Gastroesophageal sphincter (tissue), 3 donors: ENCODE data around the gene THSD4.

Experiments
- EP300 ChIP-seq: sonication (generic); formaldehyde crosslinking; IDR thresholded peaks from one replicate; pipeline ENCODE4 v1.6.1; 2017; ENCODE audit warnings: antibody characterized with exemption, mild to moderate bottlenecking
- POLR2AphosphoS5 ChIP-seq: sonication (generic); formaldehyde crosslinking; IDR thresholded peaks from one replicate; pipeline ENCODE4 v1.6.1; 2017; ENCODE audit warnings: antibody characterized with exemption
- TF ChIP-seq, protein P1 (sequence below), 4 experiments: fragments of 200-600 bp in 2 of 4; fragments of 450-650 bp in 2 of 4; sonication (generic) in 1 of 4; IDR thresholded peaks; one replicate each; pipeline ENCODE4 v1.5.1; 2017 to 2019; ENCODE audit warnings: antibody characterized with exemption in 4 of 4, mild to moderate bottlenecking in 2 of 4, moderate library complexity in 2 of 4

DNA sequence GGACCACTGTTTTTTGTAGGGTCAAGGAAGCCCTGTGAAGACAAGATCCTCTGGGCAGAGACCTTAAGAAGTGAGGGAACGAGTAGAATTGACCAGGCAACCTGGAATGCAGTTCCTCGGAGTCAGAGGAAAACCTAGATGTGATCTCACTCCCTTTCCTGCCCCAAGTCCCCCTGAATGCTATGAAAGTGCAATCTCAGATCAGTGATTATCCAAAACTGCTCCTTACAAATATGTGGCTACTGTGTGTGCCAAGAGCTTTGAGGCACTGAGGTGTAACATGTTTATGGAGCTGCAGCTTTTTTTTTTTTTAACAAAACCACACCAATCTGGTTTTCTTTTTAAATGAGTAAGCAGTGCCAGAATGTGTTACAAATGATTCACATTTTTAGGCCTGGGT, 35.8 kb downstream of the THSD4 start:
- TF ChIP-seq, protein P1, sequence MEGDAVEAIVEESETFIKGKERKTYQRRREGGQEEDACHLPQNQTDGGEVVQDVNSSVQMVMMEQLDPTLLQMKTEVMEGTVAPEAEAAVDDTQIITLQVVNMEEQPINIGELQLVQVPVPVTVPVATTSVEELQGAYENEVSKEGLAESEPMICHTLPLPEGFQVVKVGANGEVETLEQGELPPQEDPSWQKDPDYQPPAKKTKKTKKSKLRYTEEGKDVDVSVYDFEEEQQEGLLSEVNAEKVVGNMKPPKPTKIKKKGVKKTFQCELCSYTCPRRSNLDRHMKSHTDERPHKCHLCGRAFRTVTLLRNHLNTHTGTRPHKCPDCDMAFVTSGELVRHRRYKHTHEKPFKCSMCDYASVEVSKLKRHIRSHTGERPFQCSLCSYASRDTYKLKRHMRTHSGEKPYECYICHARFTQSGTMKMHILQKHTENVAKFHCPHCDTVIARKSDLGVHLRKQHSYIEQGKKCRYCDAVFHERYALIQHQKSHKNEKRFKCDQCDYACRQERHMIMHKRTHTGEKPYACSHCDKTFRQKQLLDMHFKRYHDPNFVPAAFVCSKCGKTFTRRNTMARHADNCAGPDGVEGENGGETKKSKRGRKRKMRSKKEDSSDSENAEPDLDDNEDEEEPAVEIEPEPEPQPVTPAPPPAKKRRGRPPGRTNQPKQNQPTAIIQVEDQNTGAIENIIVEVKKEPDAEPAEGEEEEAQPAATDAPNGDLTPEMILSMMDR (IDR thresholded peaks at IDR 0.05) = no peak
- TF ChIP-seq POLR2AphosphoS5 = no peak
- TF ChIP-seq EP300 = no peak
